Esophagus muscularis mucosa (tissue), 4 donors: ENCODE data around the gene TNK1. TPM values are rescaled to one million over a fixed set of nuclear protein-coding genes. Genes with fewer than 3 reads are reported as not detected.
"Not testable (repeated sequence)": the region's sequence is repeated elsewhere in the genome, so short reads cannot be mapped to it uniquely, and the experiment has no call there.

Source experiments
- DNase-seq: peaks from one replicate; pipeline ENCODE4 v3.0.0-alpha.2; 2017; ENCODE audit errors: extremely low spot score
- H3K27ac ChIP-seq, 4 donors: fragments of 200-600 bp; sonication (generic); replicated peaks in 1 of 4; 1 replicate in 3 of 4; 2 replicates in 1 of 4; pipeline ENCODE4 v1.5.1; 2016 to 2019; ENCODE audit warnings: mild to moderate bottlenecking in 1 of 4
- H3K27me3 ChIP-seq, 4 donors: fragments of 200-600 bp; sonication (generic); one replicate each; pipeline versions ENCODE4 v1.5.1 to v1.6.0; 2016 to 2019
- H3K36me3 ChIP-seq, 4 donors: fragments of 200-600 bp; sonication (generic); one replicate each; pipeline ENCODE4 v1.5.1; 2016 to 2019
- H3K4me1 ChIP-seq, 4 donors: fragments of 200-600 bp; sonication (generic); one replicate each; pipeline ENCODE4 v1.5.1; 2016 to 2019
- H3K4me3 ChIP-seq, 4 donors: fragments of 200-600 bp; sonication (generic); 1 replicate in 2 of 4; 2 replicates in 2 of 4; pipeline ENCODE4 v1.5.1; 2016 to 2019; ENCODE audit warnings: mild to moderate bottlenecking in 4 of 4, moderate library complexity in 1 of 4
- H3K9me3 ChIP-seq, 4 donors: fragments of 200-600 bp; sonication (generic); 1 replicate in 3 of 4; 2 replicates in 1 of 4; pipeline ENCODE4 v1.5.1; 2016 to 2019
- EP300 ChIP-seq: sonication (generic); formaldehyde crosslinking; IDR thresholded peaks from one replicate; pipeline ENCODE4 v1.6.1; 2017; ENCODE audit warnings: antibody characterized with exemption
- POLR2A ChIP-seq: fragments of 450-650 bp; IDR thresholded peaks from one replicate; pipeline ENCODE4 v1.6.1; 2017; ENCODE audit warnings: antibody characterized with exemption, moderate library complexity, mild to moderate bottlenecking, low read depth
- POLR2AphosphoS5 ChIP-seq, 2 donors: sonication (generic); formaldehyde crosslinking; IDR thresholded peaks; one replicate each; pipeline ENCODE4 v1.6.1; 2017; ENCODE audit warnings: antibody characterized with exemption in 2 of 2
- WGBS: methylation state at CpG from one replicate; pipeline ENCODE4 v1.1.5; 2018; 5-methylcytosine and 5-hydroxymethylcytosine counted together
- intact Hi-C: fragments of 100-400 bp; cut with DNase I; formaldehyde crosslinking; loops from one replicate; pipeline ENCODE4 v1.15.1; 2023
- total RNA-seq, 4 donors: library from RNA; depleted of rRNA; stranded (reverse); fragments of >200 nt; gene quantifications; one replicate each; pipeline versions ENCODE4 v1.1.0 to v1.2.1, GENCODE V29; 2016
- TF ChIP-seq, protein P1 (sequence below), 3 experiments: fragments of 200-600 bp in 2 of 3; fragments of 450-650 bp in 1 of 3; sonication (generic) in 2 of 3; IDR thresholded peaks; one replicate each; pipeline ENCODE4 v1.5.1; 2017 to 2019; ENCODE audit warnings: antibody characterized with exemption in 3 of 3, mild to moderate bottlenecking in 2 of 3, moderate library complexity in 1 of 3

The TNK1 gene
- total RNA-seq, 4 donors from 2014 or later, result 2.9 to 7.5 (median 5.6) TPM

DNA sequence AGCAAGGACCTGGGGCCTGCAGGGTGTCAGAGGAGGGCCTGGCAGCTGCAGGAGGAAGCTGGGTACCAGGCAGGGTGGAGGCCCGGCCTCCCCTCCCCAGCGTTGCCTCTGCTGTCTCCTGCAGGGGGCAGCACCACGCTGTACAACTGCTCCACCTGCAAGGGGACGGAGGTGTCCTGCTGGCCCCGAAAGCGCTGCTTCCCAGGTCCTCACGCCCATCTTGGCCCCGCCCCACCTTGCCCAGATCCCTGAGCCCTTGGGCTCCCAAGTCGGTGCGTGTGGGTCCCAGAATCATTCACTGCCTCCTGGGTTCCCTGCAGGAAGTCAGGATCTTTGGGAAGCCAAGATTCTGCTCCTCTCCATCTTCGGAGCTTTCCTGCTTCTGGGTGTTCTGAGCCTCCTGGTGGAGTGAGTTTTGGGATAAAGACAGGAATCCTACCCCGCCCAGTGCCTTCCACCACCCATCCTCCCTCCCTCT is 24.8 kb upstream of the TNK1 start:
- WGBS, result 57% methylated on average over 2 of the region's 12 CpGs
- peak overlapping the region in 2 of 4 donors; percentile 13 to 23 for H3K4me3 ChIP-seq
- peaks cover 15 to 47% (median 44%) of the 10 kb centered on the region in 4 donors for H3K4me1 ChIP-seq
- no peaks in the 10 kb centered on the region for H3K9me3 ChIP-seq
- intact Hi-C loops, result loop anchor here (2.0 kb wide), 1 partner anchor 81 kb away; no protein-coding TSS in a partner anchor
- H3K36me3 ChIP-seq, result no peaks in the 10 kb centered on the region
- no peak for DNase-seq
- TF ChIP-seq POLR2A (no peak), POLR2AphosphoS5 (IDR thresholded peaks at IDR 0.05) (peak in 1 of 2 donors; percentile 74), EP300 (no peak)
- TF ChIP-seq, protein P1, sequence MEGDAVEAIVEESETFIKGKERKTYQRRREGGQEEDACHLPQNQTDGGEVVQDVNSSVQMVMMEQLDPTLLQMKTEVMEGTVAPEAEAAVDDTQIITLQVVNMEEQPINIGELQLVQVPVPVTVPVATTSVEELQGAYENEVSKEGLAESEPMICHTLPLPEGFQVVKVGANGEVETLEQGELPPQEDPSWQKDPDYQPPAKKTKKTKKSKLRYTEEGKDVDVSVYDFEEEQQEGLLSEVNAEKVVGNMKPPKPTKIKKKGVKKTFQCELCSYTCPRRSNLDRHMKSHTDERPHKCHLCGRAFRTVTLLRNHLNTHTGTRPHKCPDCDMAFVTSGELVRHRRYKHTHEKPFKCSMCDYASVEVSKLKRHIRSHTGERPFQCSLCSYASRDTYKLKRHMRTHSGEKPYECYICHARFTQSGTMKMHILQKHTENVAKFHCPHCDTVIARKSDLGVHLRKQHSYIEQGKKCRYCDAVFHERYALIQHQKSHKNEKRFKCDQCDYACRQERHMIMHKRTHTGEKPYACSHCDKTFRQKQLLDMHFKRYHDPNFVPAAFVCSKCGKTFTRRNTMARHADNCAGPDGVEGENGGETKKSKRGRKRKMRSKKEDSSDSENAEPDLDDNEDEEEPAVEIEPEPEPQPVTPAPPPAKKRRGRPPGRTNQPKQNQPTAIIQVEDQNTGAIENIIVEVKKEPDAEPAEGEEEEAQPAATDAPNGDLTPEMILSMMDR (IDR thresholded peaks at IDR 0.05), result peak; percentile 83 to 93 (median 89)
- H3K27me3 ChIP-seq, result no peaks in the 10 kb centered on the region
- peak overlapping the region; percentile 11 to 75 (median 39) for H3K27ac ChIP-seq

DNA sequence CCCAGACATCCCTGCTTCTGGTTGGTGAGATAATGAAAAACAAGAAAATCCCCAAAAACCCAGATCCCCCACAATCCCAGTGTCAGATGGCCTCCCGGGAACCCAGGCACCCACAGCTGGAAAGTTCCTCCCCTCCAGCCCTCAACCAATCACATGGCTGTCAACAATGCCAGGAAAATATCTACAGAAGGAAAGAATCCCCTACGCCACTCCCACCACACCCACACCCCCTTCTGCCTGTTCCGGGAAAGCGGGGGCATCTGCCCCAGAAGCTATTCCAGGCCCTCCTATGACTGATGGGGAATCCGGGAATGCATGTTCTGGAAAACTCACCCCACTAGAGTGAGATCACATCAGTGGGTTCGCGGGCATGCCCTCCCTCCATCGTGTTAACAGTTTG is 24.1 kb upstream of the TNK1 start:
- 62% methylated on average over 8 of the region's 8 CpGs for WGBS
- Histone ChIP-seq H3K27me3 (no peaks in the 10 kb centered on the region), H3K4me3 (peak overlapping the region in 2 of 4 donors; percentile 13 to 23), H3K4me1 (peaks cover 15 to 44% (median 43%) of the 10 kb centered on the region in 4 donors), H3K36me3 (no peaks in the 10 kb centered on the region), H3K27ac (peak overlapping the region; percentile 11 to 75 (median 36)), H3K9me3 (no peaks in the 10 kb centered on the region)
- intact Hi-C loops, result loop anchor here (2.0 kb wide), 1 partner anchor 80 kb away; no protein-coding TSS in a partner anchor
- peak in 1 of 2 donors; percentile 24 for TF ChIP-seq POLR2AphosphoS5 (IDR thresholded peaks at IDR 0.05)
- TF ChIP-seq, protein P1 (IDR thresholded peaks at IDR 0.05), result no peak
- DNase-seq, result no peak

DNA sequence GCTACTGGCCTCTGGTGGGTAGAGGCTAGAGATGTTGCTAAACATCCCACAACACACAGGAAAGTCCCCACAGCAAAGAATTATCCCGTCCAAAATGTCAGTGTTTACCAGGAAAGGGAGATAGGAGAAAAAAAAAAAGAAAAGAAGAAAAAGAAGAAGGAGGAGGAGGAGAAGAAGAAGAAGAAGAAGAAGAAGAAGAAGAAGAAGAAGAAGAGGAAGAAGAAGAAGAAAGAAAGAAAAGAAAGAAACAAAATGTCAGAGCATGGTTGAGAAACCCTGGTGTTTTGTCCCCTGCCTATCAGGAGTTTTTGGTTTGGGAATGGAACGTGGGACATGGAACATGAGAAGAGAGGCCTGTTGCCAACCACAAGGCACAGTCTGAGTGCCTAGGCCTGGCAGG is 23.5 kb upstream of the TNK1 start:
- H3K4me3 ChIP-seq, result no peak overlapping the region
- WGBS, result 76% methylated on average over 2 of the region's 2 CpGs
- peak overlapping the region in 3 of 4 donors; percentile 11 to 59 (median 19) for H3K27ac ChIP-seq
- DNase-seq, result no peak
- H3K4me1 ChIP-seq, result peaks cover 14 to 42% (median 40%) of the 10 kb centered on the region in 4 donors
- no peaks in the 10 kb centered on the region for H3K36me3 ChIP-seq
- H3K27me3 ChIP-seq, result no peaks in the 10 kb centered on the region
- intact Hi-C loops, result loop anchor here (2.0 kb wide), 1 partner anchor 79 kb away; no protein-coding TSS in a partner anchor
- H3K9me3 ChIP-seq, result no peaks in the 10 kb centered on the region
- no peak for TF ChIP-seq EP300
- TF ChIP-seq POLR2AphosphoS5 (IDR thresholded peaks at IDR 0.05), result no peak

DNA sequence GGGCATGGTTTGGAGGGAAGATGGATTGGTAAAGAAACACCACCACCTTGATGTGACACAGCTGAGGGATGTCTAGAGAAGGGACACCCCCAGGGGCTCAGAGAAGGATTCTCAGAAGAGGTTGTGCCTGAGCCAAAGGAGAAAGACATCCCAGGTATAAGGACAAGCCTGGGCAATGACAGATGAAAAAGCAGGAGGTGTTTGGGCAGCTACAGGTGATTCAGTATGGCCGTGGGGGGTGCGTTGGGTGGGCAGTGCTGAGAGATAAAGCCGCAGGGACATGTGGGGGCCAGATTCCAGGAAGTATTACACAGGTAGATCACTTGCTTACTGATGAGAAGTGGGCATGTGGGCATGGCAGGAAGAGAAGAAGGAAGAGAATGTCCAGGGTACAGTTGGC is 19.0 kb upstream of the TNK1 start:
- 69% methylated on average over 3 of the region's 3 CpGs for WGBS
- Histone ChIP-seq H3K4me3 (no peak overlapping the region), H3K9me3 (no peaks in the 10 kb centered on the region), H3K4me1 (no peaks in the 10 kb centered on the region), H3K27ac (no peak overlapping the region), H3K27me3 (no peaks in the 10 kb centered on the region), H3K36me3 (no peaks in the 10 kb centered on the region)
- TF ChIP-seq EP300 (no peak), POLR2A (no peak), POLR2AphosphoS5 (IDR thresholded peaks at IDR 0.05) (no peak)
- TF ChIP-seq, protein P1 (IDR thresholded peaks at IDR 0.05), result no peak
- intact Hi-C loops, result no loop called here
- DNase-seq, result no peak

DNA sequence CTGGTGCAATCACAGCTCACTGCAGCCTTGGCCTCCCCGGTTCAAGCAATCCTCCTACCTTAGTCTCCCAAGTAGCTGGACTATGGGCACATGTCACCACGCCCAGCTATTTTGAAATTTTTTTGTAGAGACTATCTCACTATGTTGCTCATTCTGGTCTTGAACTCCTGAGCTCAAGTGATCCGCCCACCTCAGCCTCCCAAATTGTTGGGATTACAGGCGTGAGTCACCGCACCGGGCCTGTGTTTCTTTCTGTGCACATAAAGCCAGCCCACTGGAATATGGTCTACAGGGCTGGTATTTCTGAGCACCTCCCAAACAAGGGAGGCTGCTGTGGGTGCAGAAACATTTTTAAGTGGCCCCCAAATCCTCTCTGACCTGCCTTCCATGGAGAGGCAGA is 17.6 kb upstream of the TNK1 start:
- WGBS, result 94% methylated on average over 6 of the region's 6 CpGs
- no peaks in the 10 kb centered on the region for H3K4me1 ChIP-seq
- no peak overlapping the region for H3K4me3 ChIP-seq
- H3K9me3 ChIP-seq, result no peaks in the 10 kb centered on the region
- no peak for TF ChIP-seq EP300
- TF ChIP-seq, protein P1 (IDR thresholded peaks at IDR 0.05), result no peak
- TF ChIP-seq POLR2A, result no peak
- no peak for TF ChIP-seq POLR2AphosphoS5 (IDR thresholded peaks at IDR 0.05)
- H3K36me3 ChIP-seq, result no peaks in the 10 kb centered on the region
- no peak for DNase-seq
- H3K27me3 ChIP-seq, result no peaks in the 10 kb centered on the region
- intact Hi-C loops, result no loop called here
- no peak overlapping the region for H3K27ac ChIP-seq

DNA sequence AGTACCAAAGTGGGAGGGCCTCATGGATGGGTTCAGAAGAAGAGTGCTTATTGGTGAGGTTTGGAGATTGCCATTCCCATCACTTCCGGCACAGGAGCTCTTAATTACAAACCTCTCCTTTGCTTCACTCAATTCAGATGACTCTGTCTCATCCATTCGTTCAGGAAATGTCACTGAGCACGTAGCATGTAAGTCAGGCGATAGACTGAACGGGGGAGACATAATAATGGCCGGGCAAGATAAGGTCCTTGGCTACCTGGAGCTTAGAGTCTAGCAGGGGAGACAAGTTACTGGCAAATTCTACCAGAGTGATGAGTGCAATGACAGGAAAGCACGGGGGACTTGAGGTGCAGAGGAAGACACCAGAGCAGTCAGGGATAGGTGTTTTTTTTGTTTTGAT is 14.9 kb upstream of the TNK1 start:
- H3K4me3 ChIP-seq, H3K36me3 ChIP-seq, DNase-seq, intact Hi-C loops, H3K9me3 ChIP-seq, H3K27me3 ChIP-seq, H3K4me1 ChIP-seq, H3K27ac ChIP-seq: not testable (repeated sequence)
- WGBS, result 91% methylated on average over 5 of the region's 7 CpGs
